GM18517 (cell line): ENCODE results near the gene TRERF1.
A peak's percentile ranks its signal among the peaks of the same experiment; 100 is the strongest.
"Not testable (repeated sequence)": the region's sequence is repeated elsewhere in the genome, so short reads cannot be mapped to it uniquely, and the experiment has no call there.

Experiments used
- ATAC-seq: cut with Tn5 transposase; IDR thresholded peaks from one replicate; pipeline ENCODE4 v1.9.1; 2021; ENCODE audit warnings: mild to moderate bottlenecking, moderate library complexity; ENCODE audit not compliant: unreplicated experiment

The TRERF1 gene

DNA sequence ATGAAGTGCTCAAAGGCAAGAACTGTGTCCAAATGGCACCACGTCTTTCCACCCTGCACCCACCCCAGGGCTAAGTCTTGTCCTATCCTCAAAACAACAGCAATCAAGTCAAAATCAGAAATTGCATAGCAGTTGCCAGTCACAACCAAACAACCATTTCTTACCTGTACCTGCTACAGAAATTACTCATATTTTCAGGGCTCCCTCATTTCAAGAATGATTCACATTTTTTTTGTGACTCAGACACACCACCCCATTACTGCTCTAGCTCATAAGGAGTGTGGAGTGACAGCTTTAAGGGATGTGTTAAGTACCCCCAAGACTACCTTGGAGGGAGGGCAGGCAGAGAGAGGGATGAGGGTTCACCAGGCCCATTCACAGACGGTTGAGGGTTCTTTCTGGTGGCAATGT lies 111.7 kb downstream of the TRERF1 start:
- peak; percentile 70 for ATAC-seq

DNA sequence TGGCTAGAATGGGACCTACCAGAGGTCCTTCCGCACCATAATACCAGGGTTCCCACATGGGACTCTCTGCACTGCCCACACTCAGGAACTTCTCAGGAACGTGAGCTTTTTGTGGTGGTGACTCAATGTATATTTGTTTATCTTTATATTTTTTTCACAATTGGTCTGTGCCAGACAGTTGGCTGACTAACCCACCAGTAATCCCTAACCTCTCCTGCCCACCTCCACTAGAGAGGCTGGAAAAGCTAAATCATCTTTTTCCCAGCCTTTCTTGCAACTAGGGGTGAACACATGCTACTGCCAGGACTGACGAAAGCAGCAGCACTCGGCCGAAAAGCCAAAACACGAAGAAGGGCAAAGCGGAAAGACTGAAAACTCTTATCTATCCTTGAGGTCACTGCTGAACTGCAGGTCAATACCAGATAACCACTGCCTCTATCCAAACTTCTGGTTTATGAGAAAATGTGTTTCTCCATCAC lies 112.9 kb downstream of the TRERF1 start:
- ATAC-seq = no peak

DNA sequence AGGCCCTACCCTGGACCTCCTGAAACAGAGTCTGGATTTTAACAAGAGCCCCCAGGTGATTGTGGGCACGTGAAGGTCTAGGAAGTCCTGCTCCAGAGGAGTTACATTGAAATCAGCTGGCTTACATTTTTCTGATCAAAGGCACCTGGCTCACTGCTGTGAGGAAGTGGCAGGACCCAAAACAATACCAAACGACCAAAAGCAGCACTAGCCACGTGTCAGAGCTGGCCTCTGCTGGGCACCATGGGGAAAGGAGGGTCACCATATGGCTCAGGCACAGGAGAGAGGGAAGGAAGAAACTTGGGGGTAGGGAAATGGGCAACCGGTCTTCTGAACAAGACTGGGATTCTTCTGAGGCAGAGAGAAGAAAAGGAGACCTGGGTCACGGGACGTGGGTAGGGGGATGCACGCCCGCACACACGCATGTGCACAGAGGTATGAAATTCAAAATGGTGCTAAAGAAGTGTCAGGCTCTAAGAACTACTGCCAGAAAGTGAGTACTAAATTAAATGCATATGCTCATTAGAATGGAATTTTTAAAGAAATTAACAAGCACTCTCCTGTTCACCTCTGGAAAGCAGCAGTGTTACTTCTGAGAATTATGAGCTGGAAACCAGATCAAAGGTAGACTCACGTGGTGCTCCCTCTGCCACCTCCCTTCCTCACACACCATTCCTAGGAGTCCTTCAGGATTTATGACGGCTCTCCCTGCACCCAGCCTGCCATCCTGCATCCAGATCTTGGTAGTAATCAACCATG lies 113.6 kb downstream of the TRERF1 start:
- ATAC-seq = no peak

- no peak for ATAC-seq
Measured at GRCh38 chr6:42336431-42336830, 115.3 kb downstream of the TRERF1 start.

GRCh38 chr6:42335896-42336295 lies 115.8 kb downstream of the TRERF1 start:
- ATAC-seq = no peak

DNA sequence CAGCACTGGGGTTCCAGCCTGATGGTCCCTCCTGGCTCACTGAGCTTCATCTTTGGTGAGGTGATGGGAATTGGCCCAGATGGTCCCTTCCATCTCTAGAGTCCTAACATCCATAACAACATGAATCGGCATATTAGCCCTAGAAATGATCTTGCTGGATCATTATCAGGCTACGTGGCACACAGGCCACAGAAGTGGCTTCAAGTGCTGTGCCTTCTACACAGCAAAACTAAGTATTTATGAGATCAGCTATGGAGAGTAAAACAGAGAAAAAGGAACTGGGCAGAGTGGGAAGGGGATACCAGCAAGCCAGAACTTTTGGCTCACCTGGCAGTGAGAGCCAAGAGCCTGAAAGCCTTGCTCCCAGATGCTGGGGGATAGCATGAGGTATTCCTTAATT lies 116.9 kb downstream of the TRERF1 start:
- ATAC-seq = no peak

GRCh38 chr6:42333612-42334011 lies 118.1 kb downstream of the TRERF1 start:
- ATAC-seq = no peak

- no peak for ATAC-seq
Measured at GRCh38 chr6:42332916-42333315, 118.8 kb downstream of the TRERF1 start.

DNA sequence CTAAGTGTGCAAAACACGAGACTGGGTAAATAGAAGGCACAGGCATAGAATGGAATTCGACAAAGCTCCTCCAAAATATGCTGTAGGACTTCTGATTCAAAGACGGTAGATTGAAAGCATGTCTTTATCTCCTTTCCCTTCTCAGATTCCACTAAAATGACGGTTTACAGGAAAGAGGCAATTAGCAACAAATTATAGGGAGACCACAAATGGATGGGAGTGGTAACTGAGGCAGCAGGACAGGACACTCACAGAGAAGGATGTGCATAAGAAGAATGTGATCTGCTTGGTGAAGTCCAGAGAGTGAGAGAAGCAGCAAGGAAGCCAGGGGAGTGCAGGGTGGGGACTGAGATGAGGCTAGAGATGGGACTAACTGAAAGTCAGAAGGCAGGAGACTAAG lies 120.7 kb downstream of the TRERF1 start:
- ATAC-seq = no peak

DNA sequence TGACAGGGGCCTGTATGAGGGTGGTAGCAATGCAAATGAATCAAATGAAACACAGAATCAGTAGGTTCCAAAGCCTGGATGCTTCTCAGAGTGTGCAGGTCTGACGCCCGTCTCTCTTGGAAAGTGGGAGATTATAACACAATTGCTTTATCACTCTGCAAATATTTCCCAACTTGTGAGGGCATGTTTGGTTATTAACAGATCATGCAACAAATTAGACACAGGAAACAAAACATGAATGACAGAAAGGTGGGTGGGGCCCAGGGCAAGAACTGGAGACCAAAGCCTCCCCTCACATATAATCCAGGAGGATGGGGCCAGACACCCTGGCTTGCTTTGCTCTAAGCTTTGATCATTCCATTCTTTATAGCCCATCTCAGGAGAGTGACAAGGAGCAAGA lies 125.5 kb downstream of the TRERF1 start:
- no peak for ATAC-seq

GRCh38 chr6:42324656-42325324 lies 126.9 kb downstream of the TRERF1 start:
- ATAC-seq = not testable (repeated sequence)

- ATAC-seq = no peak
Measured at GRCh38 chr6:42322676-42323075, 129.1 kb downstream of the TRERF1 start.

DNA sequence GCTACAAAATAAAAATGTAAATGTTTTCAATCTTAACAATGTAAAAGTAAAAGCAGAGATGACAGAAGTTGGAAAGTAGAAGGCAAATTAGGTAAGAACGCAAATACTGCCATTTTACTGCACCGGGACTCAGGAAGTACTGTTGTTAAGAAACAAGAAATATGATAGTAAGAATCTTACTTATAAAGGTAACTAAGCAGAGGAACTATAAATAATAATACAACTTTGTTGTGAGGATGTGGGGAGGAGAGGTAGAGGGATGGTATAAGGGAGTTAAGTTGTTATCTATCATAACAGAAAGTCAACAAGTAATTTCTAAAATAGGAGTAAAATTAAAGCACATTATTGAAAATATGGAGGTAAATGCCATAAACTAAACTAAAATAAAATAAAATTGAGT lies 129.8 kb downstream of the TRERF1 start:
- ATAC-seq = no peak

DNA sequence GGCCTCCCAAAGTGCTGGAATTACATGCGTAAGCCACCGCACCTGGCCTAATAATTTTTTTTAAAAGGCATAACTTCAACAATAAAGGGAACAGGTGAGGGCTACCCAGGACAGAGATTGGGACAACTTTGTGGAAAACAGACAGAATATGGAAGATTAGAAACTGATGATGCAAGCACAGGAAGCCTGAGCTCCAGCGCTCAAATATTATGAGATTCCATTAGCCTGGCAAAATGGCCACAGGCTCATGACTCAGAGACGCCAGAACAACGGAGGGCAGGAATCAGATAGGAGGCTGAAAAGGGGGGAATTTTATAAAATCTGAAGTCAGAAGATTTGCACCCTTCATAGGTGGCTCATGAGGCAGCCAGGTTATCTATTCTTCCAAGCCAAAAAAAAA lies 131.0 kb downstream of the TRERF1 start:
- no peak for ATAC-seq

- ATAC-seq = no peak
Measured at GRCh38 chr6:42318480-42318879, 133.2 kb downstream of the TRERF1 start.

DNA sequence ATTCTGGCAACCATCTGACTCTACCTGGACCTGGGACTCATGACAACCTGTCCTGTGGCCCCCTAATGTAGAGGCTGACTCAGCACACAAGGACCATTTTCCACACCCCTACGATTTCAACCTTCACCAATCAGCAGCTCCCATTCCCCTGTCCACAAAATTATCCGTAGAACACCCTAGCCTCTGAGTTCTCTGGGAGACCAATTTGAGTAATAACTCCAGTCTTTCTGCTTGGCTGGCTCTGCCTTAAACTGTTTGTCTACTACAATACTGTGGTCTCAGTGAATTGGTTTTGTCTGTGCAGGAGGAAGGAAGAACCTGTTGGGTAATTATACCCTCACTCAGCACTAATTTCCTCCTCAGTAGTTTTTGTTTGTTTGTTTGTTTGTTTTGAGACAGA lies 134.7 kb downstream of the TRERF1 start:
- no peak for ATAC-seq

GRCh38 chr6:42315991-42316970 lies 135.4 kb downstream of the TRERF1 start:
- ATAC-seq = no peak

DNA sequence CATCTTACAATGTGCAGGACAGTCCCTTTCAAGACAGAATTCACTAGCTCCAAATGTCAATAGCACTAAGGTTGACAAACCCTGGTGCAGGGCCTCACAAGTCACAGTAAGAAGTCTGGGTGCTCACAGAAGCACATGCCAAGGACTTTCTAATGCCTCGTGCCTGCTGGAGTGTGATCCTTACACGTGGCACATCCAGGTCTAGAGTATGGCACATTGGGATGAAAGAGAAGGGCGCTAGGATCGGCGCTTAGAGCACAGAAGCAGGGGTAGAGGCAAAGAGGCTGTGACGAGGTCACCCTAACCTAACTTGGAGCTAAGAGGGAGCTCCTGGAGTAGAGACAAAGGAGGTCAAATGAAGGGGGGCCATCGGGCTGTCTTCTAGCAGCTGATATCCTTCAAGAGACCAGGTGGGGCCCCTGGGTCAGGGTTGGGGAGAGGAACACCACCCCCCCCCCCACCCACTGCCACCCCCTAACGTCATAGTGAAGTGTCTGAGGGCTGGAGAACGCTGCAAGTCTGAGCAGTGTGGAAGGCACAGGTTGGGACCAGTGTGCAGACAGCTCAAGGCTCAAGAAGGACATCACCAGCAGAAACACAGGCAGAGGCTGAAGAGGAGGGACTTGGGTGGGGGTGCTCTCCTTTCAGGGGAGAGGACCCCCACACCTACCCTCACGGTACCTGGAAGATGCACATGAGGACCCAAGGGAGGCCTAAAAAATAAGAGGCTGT lies 136.3 kb downstream of the TRERF1 start:
- no peak for ATAC-seq

GRCh38 chr6:42314571-42315258 lies 137.0 kb downstream of the TRERF1 start:
- ATAC-seq = no peak
